GM12878 (cell line): ENCODE measurements around the gene TMEM109. TPM values are rescaled to one million over a fixed set of nuclear protein-coding genes. Genes with fewer than 3 reads are reported as not detected.

Source experiments
- ATAC-seq: fragments of 200-7000 bp; cut with Tn5 transposase; 3 replicates; pipeline ENCODE4 v1.9.1; 2020; ENCODE audit warnings: mild to moderate bottlenecking, moderate library complexity
- BruUV-seq: library from RNA; stranded (reverse); fragments of 400-500 nt; replicated peaks from 2 replicates; lab custom pipeline; 2021; lab: Mats Ljungman, UMichigan
- CTCF ChIA-PET: fragments of 300-600 bp; sonication (Branson Sonifier 250); formaldehyde crosslinking; extraction: SDS; loops from one replicate; lab custom pipeline; 2021; ENCODE audit warnings: inconsistent platforms; lab: Yijun Ruan, JAX
- POLR2A ChIA-PET: fragments of 350-600 bp; formaldehyde crosslinking; extraction: SDS; loops from one replicate; lab custom pipeline; 2021; ENCODE audit warnings: inconsistent platforms; lab: Charles Lee
- RAD21 ChIA-PET: fragments of 300-600 bp; sonication (Branson Sonifier 250); formaldehyde crosslinking; loops from one replicate; lab custom pipeline; 2023; ENCODE audit warnings: antibody characterized with exemption; ENCODE audit not compliant: unreplicated experiment; lab: Charles Lee
- SMC1A ChIA-PET: fragments of 300-600 bp; sonication (Branson Sonifier 250); formaldehyde crosslinking; loops from one replicate; lab custom pipeline; 2023; ENCODE audit not compliant: unreplicated experiment, uncharacterized antibody; lab: Charles Lee
- DNase-seq: peaks from one replicate; pipeline ENCODE4 v3.0.0-alpha.2; 2011; ENCODE audit warnings: low read depth, low spot score
- FAIRE-seq: peaks from 3 replicates; lab custom pipeline; 2011; peaks lifted over from hg19 to GRCh38; lab: Jason Lieb, UNC
- H2AFZ ChIP-seq: 2 replicates; pipeline ENCODE4 v1.6.0; 2011; ENCODE audit warnings: low read depth, low read length, control low read depth; ENCODE audit not compliant: control insufficient read depth
- H3K27ac ChIP-seq: 2 replicates; pipeline ENCODE4 v1.5.1; 2011; ENCODE audit warnings: control low read depth; ENCODE audit not compliant: control insufficient read depth, insufficient read depth
- H3K27me3 ChIP-seq, 2 experiments: replicated peaks in 1 of 2; 2 replicates each; pipeline versions ENCODE4 v1.6.0 to v1.6.1; 2011; ENCODE audit warnings: low read length in 1 of 2; ENCODE audit not compliant: control insufficient read depth in 2 of 2, insufficient read depth in 2 of 2
- H3K36me3 ChIP-seq, 2 experiments: 2 replicates each; pipeline ENCODE4 v1.5.1; 2011; ENCODE audit warnings: low read length in 1 of 2; ENCODE audit not compliant: control insufficient read depth in 2 of 2, insufficient read depth in 2 of 2
- H3K4me1 ChIP-seq: 2 replicates; pipeline ENCODE4 v1.6.1; 2011; ENCODE audit warnings: mild to moderate bottlenecking, low read length, moderate library complexity, mixed read lengths; ENCODE audit not compliant: control insufficient read depth, insufficient read depth
- H3K4me2 ChIP-seq: 2 replicates; pipeline ENCODE4 v1.6.0; 2011; ENCODE audit warnings: control low read depth; ENCODE audit not compliant: control insufficient read depth, insufficient read depth
- H3K4me3 ChIP-seq: fragments of 200-600 bp; sonication (generic); 2 replicates; pipeline ENCODE4 v1.5.1; 2016
- H3K79me2 ChIP-seq: 2 replicates; pipeline ENCODE4 v1.6.0; 2011; ENCODE audit warnings: low read length; ENCODE audit not compliant: control insufficient read depth, insufficient read depth
- H3K9ac ChIP-seq: 2 replicates; pipeline ENCODE4 v1.8.0; 2011; ENCODE audit warnings: low read length, control low read depth, mixed read lengths; ENCODE audit not compliant: control insufficient read depth, insufficient read depth
- H3K9me3 ChIP-seq: replicated peaks from 3 replicates; pipeline ENCODE4 v1.5.1; 2011; ENCODE audit warnings: mild to moderate bottlenecking, low read length; ENCODE audit not compliant: control insufficient read depth, insufficient read depth
- H4K20me1 ChIP-seq: 2 replicates; pipeline ENCODE4 v1.6.0; 2011; ENCODE audit not compliant: control insufficient read depth, insufficient read depth
- NFYB ChIP-seq: IDR thresholded peaks from 2 replicates; pipeline ENCODE4 v1.6.1; 2011; ENCODE audit warnings: low read depth, mild to moderate bottlenecking, low read length, improper control_type of control experiment, moderate library complexity; ENCODE audit not compliant: insufficient read depth
- RELB ChIP-seq: fragments of 450-650 bp; IDR thresholded peaks from 2 replicates; pipeline ENCODE4 v1.6.1; 2017; ENCODE audit warnings: low read depth, mild to moderate bottlenecking, moderate library complexity
- SMARCA5 ChIP-seq: fragments of 450-650 bp; IDR thresholded peaks from 2 replicates; pipeline ENCODE4 v1.6.1; 2017; ENCODE audit warnings: mild to moderate bottlenecking
- ZNF384 ChIP-seq: IDR thresholded peaks from 2 replicates; pipeline ENCODE4 v1.6.1; 2012; ENCODE audit warnings: low read depth, mild to moderate bottlenecking, low read length, improper control_type of control experiment, borderline replicate concordance
- WGBS: methylation state at CpG from one replicate; pipeline ENCODE4 v1.1.6; 2016; ENCODE audit warnings: low lambda C conversion rate; ENCODE audit not compliant: insufficient replicate concordance, insufficient coverage; ENCODE audit errors: missing lambda C conversion rate; 5-methylcytosine and 5-hydroxymethylcytosine counted together
- in situ Hi-C: fragments of 300-500 bp; cut with MboI; formaldehyde crosslinking; loops from 9 replicates; pipeline ENCODE4 v1.14.3; 2018; ENCODE audit warnings: mixed read lengths
- intact Hi-C: fragments of 100-400 bp; cut with micrococcal nuclease; formaldehyde crosslinking; loops from one replicate; pipeline ENCODE4 v1.14.2; 2022; ENCODE audit not compliant: unreplicated experiment
- polyA plus RNA-seq, 11 experiments: library from polyadenylated mRNA; depleted of rRNA in 4 of 11; unstranded in 6 of 11; stranded (reverse) in 5 of 11; fragments of >200 nt; fragmentation: Nextera tagmentation in 4 of 11; fragmentation: Illumina TruSeq in 1 of 11; extraction: Ambion mirVana in 4 of 11; extraction: Trizol in 1 of 11; gene quantifications; 1 replicate in 1 of 11; 2 replicates in 10 of 11; pipeline versions ENCODE4 v1.2.1 to v1.2.3, GENCODE V29; 2011 to 2016; ENCODE audit warnings: inconsistent platforms in 2 of 11, missing spikeins in 2 of 11, low read depth in 1 of 11
- total RNA-seq, 4 experiments: library from RNA; depleted of rRNA in 3 of 4; stranded (reverse); fragments of >200 nt in 3 of 4; fragmentation: Illumina TruSeq in 1 of 4; extraction: Trizol in 1 of 4; gene quantifications; 2 replicates each; pipeline versions ENCODE4 v1.2.1 to v1.2.3, GENCODE V29; 2013 to 2021

Gene TMEM109
- total and polyA plus RNA-seq, 10 of the 15 experiments (the other 5 are each of a cell fraction or from before 2014, with no cell fraction given) = 21.9 to 199 (median 85.2) TPM

- TF ChIP-seq RELB (no peak), ZNF384 (no peak)
- TF ChIP-seq, all 136 proteins: peak for 0
These were observed 41.6 kb upstream of the TMEM109 start (continued) for GRCh38 chr11:60872124-60872960.

GRCh38 chr11:60872961-60873524 lies 40.9 kb upstream of the TMEM109 start:
- CTCF ChIA-PET = interaction anchor here (1.2 kb wide), 1 partner anchor 41 kb away, joined by 3 read pairs; no protein-coding TSS in a partner anchor
- Histone ChIP-seq H3K4me2 (no peak overlapping the region), H2AFZ (no peak overlapping the region), H4K20me1 (no peaks in the 10 kb centered on the region; the same call in 1 of the 2 replicates), H3K4me1 (no peaks in the 10 kb centered on the region), H3K27ac (no peak overlapping the region), H3K9ac (no peak overlapping the region), H3K79me2 (no peaks in the 10 kb centered on the region), H3K27me3 (no peaks in the 10 kb centered on the region), H3K9me3 (no peaks in the 10 kb centered on the region), H3K36me3 (no peaks in the 10 kb centered on the region; a peak in 2 of 4 replicates), H3K4me3 (no peak overlapping the region)
- 95% methylated on average over 16 of the region's 16 CpGs for WGBS
- FAIRE-seq = no peak
- RAD21 ChIA-PET = no interaction called here
- no peak for DNase-seq
- in situ Hi-C loops = no loop called here
- POLR2A ChIA-PET = no interaction called here
- SMC1A ChIA-PET = no interaction called here
- no peak for ATAC-seq
- TF ChIP-seq NFYB (no peak), SMARCA5 (no peak)
- no TSS peak for BruUV-seq
- intact Hi-C loops = no loop called here
